ENCODE results near the gene MTPN. TPM values are rescaled to one million over a fixed set of nuclear protein-coding genes. Genes with fewer than 3 reads are reported as not detected.
A peak's percentile ranks its signal among the peaks of the same experiment; 100 is the strongest.

The MTPN gene
- total RNA-seq, 1 donor = 117 TPM

DNA sequence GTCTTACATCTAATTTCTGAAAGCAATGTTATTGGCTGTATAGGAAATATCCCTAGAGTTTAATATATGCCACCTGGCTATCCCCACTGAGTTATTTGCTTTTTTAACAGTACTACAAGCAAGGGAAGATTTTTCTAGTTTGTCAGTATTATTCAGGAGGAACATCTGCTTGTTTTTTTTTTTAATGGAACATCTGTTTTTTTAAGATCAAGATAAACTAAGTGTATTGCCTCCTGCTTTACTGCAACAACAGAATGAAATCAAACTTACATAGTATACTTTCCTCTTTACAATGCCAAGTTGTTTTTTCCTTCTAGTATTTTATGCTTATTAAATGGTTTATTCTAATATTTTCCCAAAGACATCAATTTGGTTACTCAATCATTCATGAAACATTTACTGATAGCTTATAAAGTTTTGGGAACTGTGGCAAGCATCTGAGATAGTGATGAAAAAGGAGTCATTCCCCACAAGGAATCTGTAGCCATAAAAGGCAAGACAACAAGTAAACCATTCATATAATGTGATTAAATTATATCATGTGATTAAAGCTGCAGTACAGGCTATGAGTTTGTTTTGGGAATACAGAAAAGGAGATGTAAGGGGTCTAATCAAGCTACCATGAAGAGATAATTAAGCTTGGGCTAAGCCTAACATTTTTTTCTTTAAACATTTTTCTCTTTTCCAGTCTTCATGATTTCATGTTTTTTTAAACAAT lies 17.4 kb downstream of the MTPN start:
- Histone ChIP-seq H3K4me3 (ENCODE audit: insufficient read depth, low read length) (no peak overlapping the region), H3K27me3 (ENCODE audit: insufficient read depth, low read length) (no peaks in the 10 kb centered on the region), H3K4me1 (ENCODE audit: insufficient read depth, low read length) (peaks cover 9% of the 10 kb centered on the region), H3K36me3 (ENCODE audit: insufficient read depth, low read length) (no peaks in the 10 kb centered on the region), H2AFZ (ENCODE audit: low read length) (no peak overlapping the region), H3K9me3 (ENCODE audit: low read depth, low read length) (no peaks in the 10 kb centered on the region), H4K20me1 (ENCODE audit: insufficient read depth, low read length) (peaks cover 25% of the 10 kb centered on the region), H3K4me2 (ENCODE audit: insufficient read depth, low read length) (peak overlapping the region; percentile 35), H3K79me2 (ENCODE audit: insufficient read depth, low read length) (peaks cover 98% of the 10 kb centered on the region), H3K27ac (ENCODE audit: low read depth, low read length) (peak overlapping the region; percentile 57)
- TF ChIP-seq, protein P1, sequence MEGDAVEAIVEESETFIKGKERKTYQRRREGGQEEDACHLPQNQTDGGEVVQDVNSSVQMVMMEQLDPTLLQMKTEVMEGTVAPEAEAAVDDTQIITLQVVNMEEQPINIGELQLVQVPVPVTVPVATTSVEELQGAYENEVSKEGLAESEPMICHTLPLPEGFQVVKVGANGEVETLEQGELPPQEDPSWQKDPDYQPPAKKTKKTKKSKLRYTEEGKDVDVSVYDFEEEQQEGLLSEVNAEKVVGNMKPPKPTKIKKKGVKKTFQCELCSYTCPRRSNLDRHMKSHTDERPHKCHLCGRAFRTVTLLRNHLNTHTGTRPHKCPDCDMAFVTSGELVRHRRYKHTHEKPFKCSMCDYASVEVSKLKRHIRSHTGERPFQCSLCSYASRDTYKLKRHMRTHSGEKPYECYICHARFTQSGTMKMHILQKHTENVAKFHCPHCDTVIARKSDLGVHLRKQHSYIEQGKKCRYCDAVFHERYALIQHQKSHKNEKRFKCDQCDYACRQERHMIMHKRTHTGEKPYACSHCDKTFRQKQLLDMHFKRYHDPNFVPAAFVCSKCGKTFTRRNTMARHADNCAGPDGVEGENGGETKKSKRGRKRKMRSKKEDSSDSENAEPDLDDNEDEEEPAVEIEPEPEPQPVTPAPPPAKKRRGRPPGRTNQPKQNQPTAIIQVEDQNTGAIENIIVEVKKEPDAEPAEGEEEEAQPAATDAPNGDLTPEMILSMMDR (IDR thresholded peaks at IDR 0.05; ENCODE audit: extremely low read depth, low read depth, low read length) = no peak
- DNase-seq (ENCODE audit: insufficient read length, low spot score, missing footprints) = no peak

GRCh38 chr7:135958173-135958572 lies 19.0 kb downstream of the MTPN start:
- peaks cover 18% of the 10 kb centered on the region for H4K20me1 ChIP-seq (ENCODE audit: insufficient read depth, low read length)
- H3K4me3 ChIP-seq (ENCODE audit: insufficient read depth, low read length) = no peak overlapping the region
- no peak overlapping the region for H3K4me2 ChIP-seq (ENCODE audit: insufficient read depth, low read length)
- no peaks in the 10 kb centered on the region for H3K9me3 ChIP-seq (ENCODE audit: low read depth, low read length)
- no peak overlapping the region for H3K27ac ChIP-seq (ENCODE audit: low read depth, low read length)
- H2AFZ ChIP-seq (ENCODE audit: low read length) = no peak overlapping the region
- no peaks in the 10 kb centered on the region for H3K27me3 ChIP-seq (ENCODE audit: insufficient read depth, low read length)
- TF ChIP-seq, protein P1 (IDR thresholded peaks at IDR 0.05; ENCODE audit: extremely low read depth, low read depth, low read length) = no peak
- peaks cover 97% of the 10 kb centered on the region for H3K79me2 ChIP-seq (ENCODE audit: insufficient read depth, low read length)
- H3K36me3 ChIP-seq (ENCODE audit: insufficient read depth, low read length) = no peaks in the 10 kb centered on the region
- peaks cover 5% of the 10 kb centered on the region for H3K4me1 ChIP-seq (ENCODE audit: insufficient read depth, low read length)
- DNase-seq (ENCODE audit: insufficient read length, low spot score, missing footprints) = no peak

GRCh38 chr7:135957627-135958026 lies 19.5 kb downstream of the MTPN start:
- Histone ChIP-seq H2AFZ (ENCODE audit: low read length) (no peak overlapping the region), H3K36me3 (ENCODE audit: insufficient read depth, low read length) (no peaks in the 10 kb centered on the region), H3K9me3 (ENCODE audit: low read depth, low read length) (no peaks in the 10 kb centered on the region), H3K79me2 (ENCODE audit: insufficient read depth, low read length) (peaks cover 97% of the 10 kb centered on the region), H3K4me3 (ENCODE audit: insufficient read depth, low read length) (no peak overlapping the region), H3K27ac (ENCODE audit: low read depth, low read length) (no peak overlapping the region), H4K20me1 (ENCODE audit: insufficient read depth, low read length) (peaks cover 24% of the 10 kb centered on the region), H3K4me2 (ENCODE audit: insufficient read depth, low read length) (no peak overlapping the region), H3K4me1 (ENCODE audit: insufficient read depth, low read length) (peaks cover 5% of the 10 kb centered on the region), H3K27me3 (ENCODE audit: insufficient read depth, low read length) (no peaks in the 10 kb centered on the region)
- TF ChIP-seq, protein P1 (IDR thresholded peaks at IDR 0.05; ENCODE audit: extremely low read depth, low read depth, low read length) = no peak
- DNase-seq (ENCODE audit: insufficient read length, low spot score, missing footprints) = no peak

- Histone ChIP-seq H4K20me1 (ENCODE audit: insufficient read depth, low read length) (peaks cover 30% of the 10 kb centered on the region), H3K4me2 (ENCODE audit: insufficient read depth, low read length) (no peak overlapping the region), H3K36me3 (ENCODE audit: insufficient read depth, low read length) (no peaks in the 10 kb centered on the region), H3K9me3 (ENCODE audit: low read depth, low read length) (no peaks in the 10 kb centered on the region), H3K79me2 (ENCODE audit: insufficient read depth, low read length) (peaks cover 97% of the 10 kb centered on the region), H3K27ac (ENCODE audit: low read depth, low read length) (no peak overlapping the region), H2AFZ (ENCODE audit: low read length) (no peak overlapping the region), H3K27me3 (ENCODE audit: insufficient read depth, low read length) (no peaks in the 10 kb centered on the region), H3K4me3 (ENCODE audit: insufficient read depth, low read length) (no peak overlapping the region), H3K4me1 (ENCODE audit: insufficient read depth, low read length) (peaks cover 5% of the 10 kb centered on the region)
- TF ChIP-seq, protein P1 (IDR thresholded peaks at IDR 0.05; ENCODE audit: extremely low read depth, low read depth, low read length) = no peak
- no peak for DNase-seq (ENCODE audit: insufficient read length, low spot score, missing footprints)
Measured at GRCh38 chr7:135956393-135956792, 20.8 kb downstream of the MTPN start.
